ENCODE data around the gene ARHGEF16.

Gene ARHGEF16

GRCh38 chr1:3441880-3442279 lies 12.6 kb upstream of the ARHGEF16 start:
- no peaks in the 10 kb centered on the region for H3K9me3 ChIP-seq
- no peaks in the 10 kb centered on the region for H3K4me1 ChIP-seq
- peaks cover 3% of the 10 kb centered on the region; the same call in 1 of the 2 replicates for H3K27me3 ChIP-seq
- H3K4me3 ChIP-seq (ENCODE audit: low read depth, low read length) = no peak overlapping the region
- TF ChIP-seq, protein P1, sequence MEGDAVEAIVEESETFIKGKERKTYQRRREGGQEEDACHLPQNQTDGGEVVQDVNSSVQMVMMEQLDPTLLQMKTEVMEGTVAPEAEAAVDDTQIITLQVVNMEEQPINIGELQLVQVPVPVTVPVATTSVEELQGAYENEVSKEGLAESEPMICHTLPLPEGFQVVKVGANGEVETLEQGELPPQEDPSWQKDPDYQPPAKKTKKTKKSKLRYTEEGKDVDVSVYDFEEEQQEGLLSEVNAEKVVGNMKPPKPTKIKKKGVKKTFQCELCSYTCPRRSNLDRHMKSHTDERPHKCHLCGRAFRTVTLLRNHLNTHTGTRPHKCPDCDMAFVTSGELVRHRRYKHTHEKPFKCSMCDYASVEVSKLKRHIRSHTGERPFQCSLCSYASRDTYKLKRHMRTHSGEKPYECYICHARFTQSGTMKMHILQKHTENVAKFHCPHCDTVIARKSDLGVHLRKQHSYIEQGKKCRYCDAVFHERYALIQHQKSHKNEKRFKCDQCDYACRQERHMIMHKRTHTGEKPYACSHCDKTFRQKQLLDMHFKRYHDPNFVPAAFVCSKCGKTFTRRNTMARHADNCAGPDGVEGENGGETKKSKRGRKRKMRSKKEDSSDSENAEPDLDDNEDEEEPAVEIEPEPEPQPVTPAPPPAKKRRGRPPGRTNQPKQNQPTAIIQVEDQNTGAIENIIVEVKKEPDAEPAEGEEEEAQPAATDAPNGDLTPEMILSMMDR (IDR thresholded peaks at IDR 0.05; ENCODE audit: low read depth, low read length) = no peak
- no peaks in the 10 kb centered on the region for H3K36me3 ChIP-seq
- DNase-seq = no peak

DNA sequence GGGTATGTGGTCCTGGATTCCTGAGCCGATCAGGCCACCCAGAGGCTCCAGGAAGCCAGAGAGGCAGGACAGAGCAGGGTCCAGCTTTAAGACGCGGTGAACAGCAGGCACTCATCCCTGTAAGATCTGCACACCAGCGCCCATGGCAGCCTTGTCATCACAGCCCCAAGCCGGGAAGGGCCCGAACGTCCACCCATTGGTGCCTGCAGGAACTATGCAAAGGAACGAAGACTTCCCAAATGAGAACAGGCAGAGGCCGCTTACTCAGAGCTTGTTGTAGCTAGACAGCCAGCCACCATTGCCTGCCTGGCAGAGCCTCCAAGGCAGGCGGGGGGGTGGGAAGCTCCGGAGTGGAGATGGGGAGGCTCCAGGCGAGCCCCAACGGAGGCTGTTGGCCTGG lies 12.1 kb upstream of the ARHGEF16 start:
- TF ChIP-seq, protein P1 (IDR thresholded peaks at IDR 0.05; ENCODE audit: low read depth, low read length) = no peak
- no peak overlapping the region for H3K4me3 ChIP-seq (ENCODE audit: low read depth, low read length)
- no peak for DNase-seq
- no peaks in the 10 kb centered on the region for H3K9me3 ChIP-seq
- no peaks in the 10 kb centered on the region for H3K4me1 ChIP-seq
- peaks cover 3% of the 10 kb centered on the region; the same call in 1 of the 2 replicates for H3K27me3 ChIP-seq
- H3K36me3 ChIP-seq = no peaks in the 10 kb centered on the region

DNA sequence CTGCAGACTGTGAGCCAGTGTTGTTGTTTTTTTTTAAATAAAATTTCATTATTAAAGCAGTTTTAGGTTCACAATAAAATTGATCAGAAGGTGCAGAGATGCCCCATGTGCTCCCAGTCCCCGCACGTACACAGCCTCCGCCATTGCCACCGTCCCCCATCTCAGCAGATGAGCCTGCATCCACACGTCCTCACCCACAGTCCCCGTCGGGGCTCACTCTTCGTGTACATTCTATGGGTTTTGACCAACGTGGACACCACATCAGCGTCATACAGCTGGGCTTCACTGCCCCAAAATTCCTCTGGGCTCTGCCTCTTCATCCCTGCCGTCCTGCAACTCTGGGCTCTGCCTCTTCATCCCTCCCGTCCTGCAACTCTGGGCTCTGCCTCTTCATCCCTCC lies 11.6 kb upstream of the ARHGEF16 start:
- no peak for DNase-seq
- H3K27me3 ChIP-seq = peaks cover 3% of the 10 kb centered on the region; the same call in 1 of the 2 replicates
- TF ChIP-seq, protein P1 (IDR thresholded peaks at IDR 0.05; ENCODE audit: low read depth, low read length) = no peak
- no peaks in the 10 kb centered on the region for H3K9me3 ChIP-seq
- no peak overlapping the region for H3K4me3 ChIP-seq (ENCODE audit: low read depth, low read length)
- H3K4me1 ChIP-seq = no peaks in the 10 kb centered on the region
- H3K36me3 ChIP-seq = no peaks in the 10 kb centered on the region

- H3K27me3 ChIP-seq = peaks cover 3% of the 10 kb centered on the region; the same call in 1 of the 2 replicates
- no peak overlapping the region for H3K4me3 ChIP-seq (ENCODE audit: low read depth, low read length)
- no peaks in the 10 kb centered on the region for H3K4me1 ChIP-seq
- TF ChIP-seq, protein P1 (IDR thresholded peaks at IDR 0.05; ENCODE audit: low read depth, low read length) = no peak
- H3K36me3 ChIP-seq = no peaks in the 10 kb centered on the region
- no peaks in the 10 kb centered on the region for H3K9me3 ChIP-seq
- no peak for DNase-seq
Observed at GRCh38 chr1:3443807-3444206, 10.7 kb upstream of the ARHGEF16 start.

- H3K4me1 ChIP-seq = no peaks in the 10 kb centered on the region
Observed at GRCh38 chr1:3444298-3444697, 10.2 kb upstream of the ARHGEF16 start.

GRCh38 chr1:3444736-3445135 lies 9.7 kb upstream of the ARHGEF16 start:
- Histone ChIP-seq H3K9me3 (no peaks in the 10 kb centered on the region), H3K27me3 (peaks cover 3% of the 10 kb centered on the region; the same call in 1 of the 2 replicates), H3K36me3 (no peaks in the 10 kb centered on the region), H3K4me1 (no peaks in the 10 kb centered on the region), H3K4me3 (ENCODE audit: low read depth, low read length) (no peak overlapping the region)
- TF ChIP-seq, protein P1 (IDR thresholded peaks at IDR 0.05; ENCODE audit: low read depth, low read length) = no peak
- DNase-seq = no peak

More at GRCh38 chr1:3444298-3444697, 10.2 kb upstream of the ARHGEF16 start:
- no peaks in the 10 kb centered on the region for H3K36me3 ChIP-seq
- DNase-seq = no peak
- H3K27me3 ChIP-seq = peaks cover 3% of the 10 kb centered on the region; the same call in 1 of the 2 replicates
- no peak overlapping the region for H3K4me3 ChIP-seq (ENCODE audit: low read depth, low read length)
- TF ChIP-seq, protein P1 (IDR thresholded peaks at IDR 0.05; ENCODE audit: low read depth, low read length) = no peak
- no peaks in the 10 kb centered on the region for H3K9me3 ChIP-seq
